ENCODE results near the gene SLAIN1.
"Not testable (repeated sequence)": the region's sequence is repeated elsewhere in the genome, so short reads cannot be mapped to it uniquely, and the experiment has no call there.

The SLAIN1 gene

GRCh38 chr13:77697217-77698103 is at the start of gene SLAIN1:
SLAIN1 (plus strand) TSS chr13:77697687; CDS start chr13:77697914, 227 bp downstream.
- peak; percentile 53 to 69 (median 55) for DNase-seq (ENCODE audit: low read depth in 3 of 3)

- no peak for DNase-seq (ENCODE audit: low read depth in 3 of 3)
Observed at GRCh38 chr13:77650409-77650808, 47.1 kb upstream of the SLAIN1 start.

- no peak for DNase-seq (ENCODE audit: low read depth in 3 of 3)
Observed at GRCh38 chr13:77653301-77653700, 44.2 kb upstream of the SLAIN1 start.

- not testable (repeated sequence) for DNase-seq (ENCODE audit: low read depth in 3 of 3)
Observed at GRCh38 chr13:77660016-77660415, 37.5 kb upstream of the SLAIN1 start.

GRCh38 chr13:77660841-77661250 is 36.6 kb upstream of the SLAIN1 start:
- DNase-seq (ENCODE audit: low read depth in 3 of 3) = no peak

- DNase-seq (ENCODE audit: low read depth in 3 of 3) = not testable (repeated sequence)
Observed at GRCh38 chr13:77662301-77662700, 35.2 kb upstream of the SLAIN1 start.

- not testable (repeated sequence) for DNase-seq (ENCODE audit: low read depth in 3 of 3)
Observed at GRCh38 chr13:77662831-77663230, 34.7 kb upstream of the SLAIN1 start.

GRCh38 chr13:77674852-77675251 is 22.6 kb upstream of the SLAIN1 start:
- no peak for DNase-seq (ENCODE audit: low read depth in 3 of 3)

GRCh38 chr13:77678691-77679235 is 18.7 kb upstream of the SLAIN1 start:
- no peak for DNase-seq (ENCODE audit: low read depth in 3 of 3)

- no peak for DNase-seq (ENCODE audit: low read depth in 3 of 3)
Observed at GRCh38 chr13:77687799-77688198, 9.7 kb upstream of the SLAIN1 start.

GRCh38 chr13:77691871-77692270 is 5.6 kb upstream of the SLAIN1 start:
- DNase-seq (ENCODE audit: low read depth in 3 of 3) = no peak

- no peak for DNase-seq (ENCODE audit: low read depth in 3 of 3)
Observed at GRCh38 chr13:77692746-77693448, 4.6 kb upstream of the SLAIN1 start.

GRCh38 chr13:77693449-77693940 is 4.0 kb upstream of the SLAIN1 start:
- no peak for DNase-seq (ENCODE audit: low read depth in 3 of 3)

- no peak for DNase-seq (ENCODE audit: low read depth in 3 of 3)
Observed at GRCh38 chr13:77696006-77696878, 1.2 kb upstream of the SLAIN1 start.

GRCh38 chr13:77696879-77697216 is 639 bp upstream of the SLAIN1 start:
- no peak for DNase-seq (ENCODE audit: low read depth in 3 of 3)

- peak in 2 of 3 donors; percentile 15 to 21 for DNase-seq (ENCODE audit: low read depth in 3 of 3)
Observed at GRCh38 chr13:77698201-77699058, 943 bp downstream of the SLAIN1 start.

GRCh38 chr13:77699059-77699680 is 1.7 kb downstream of the SLAIN1 start:
- DNase-seq (ENCODE audit: low read depth in 3 of 3) = no peak

GRCh38 chr13:77701305-77701704 is 3.8 kb downstream of the SLAIN1 start:
- DNase-seq (ENCODE audit: low read depth in 3 of 3) = no peak

- no peak for DNase-seq (ENCODE audit: low read depth in 3 of 3)
Observed at GRCh38 chr13:77702366-77702765, 4.9 kb downstream of the SLAIN1 start.

- no peak for DNase-seq (ENCODE audit: low read depth in 3 of 3)
Observed at GRCh38 chr13:77703408-77703807, 5.9 kb downstream of the SLAIN1 start.
